ENCODE data around the gene ZCCHC2.

DNA sequence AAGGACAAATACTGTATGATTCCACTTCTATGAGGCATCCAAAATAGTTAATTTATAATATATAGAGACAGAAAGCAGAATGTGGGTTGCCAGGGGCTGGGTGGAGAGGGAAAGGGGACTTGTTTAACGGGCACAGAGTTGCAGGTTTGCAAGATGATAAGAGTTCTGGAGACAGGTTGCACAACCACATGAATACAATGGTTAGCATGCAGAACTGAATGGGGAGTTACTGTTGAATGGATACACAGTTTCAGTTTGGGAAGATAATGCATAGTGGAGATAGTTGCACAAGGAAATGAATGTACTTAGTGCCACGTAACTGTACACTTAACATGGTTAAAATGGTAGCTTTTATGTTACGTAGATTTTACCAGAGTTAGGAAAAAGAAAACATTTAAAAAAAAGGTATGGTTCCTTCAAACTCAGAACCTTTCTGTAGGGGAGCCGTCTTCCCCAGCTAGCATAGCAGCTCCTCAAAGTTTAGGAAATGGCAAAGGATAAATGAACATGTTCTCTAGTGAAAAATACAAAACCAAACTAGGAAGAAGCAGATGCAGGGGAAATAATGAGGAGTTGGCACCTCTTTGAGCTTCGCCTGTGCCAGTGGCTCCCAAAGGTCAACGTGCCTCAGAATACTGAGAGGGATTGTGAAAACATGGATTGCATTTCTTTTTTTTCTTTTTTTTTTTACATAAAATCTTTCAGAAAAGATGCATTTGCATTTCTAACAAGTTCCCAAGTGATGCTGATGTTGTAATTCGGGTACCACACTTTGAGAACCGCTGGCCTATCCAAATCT is 95.2 kb downstream of the ZCCHC2 start:
- TF ChIP-seq, protein P1, sequence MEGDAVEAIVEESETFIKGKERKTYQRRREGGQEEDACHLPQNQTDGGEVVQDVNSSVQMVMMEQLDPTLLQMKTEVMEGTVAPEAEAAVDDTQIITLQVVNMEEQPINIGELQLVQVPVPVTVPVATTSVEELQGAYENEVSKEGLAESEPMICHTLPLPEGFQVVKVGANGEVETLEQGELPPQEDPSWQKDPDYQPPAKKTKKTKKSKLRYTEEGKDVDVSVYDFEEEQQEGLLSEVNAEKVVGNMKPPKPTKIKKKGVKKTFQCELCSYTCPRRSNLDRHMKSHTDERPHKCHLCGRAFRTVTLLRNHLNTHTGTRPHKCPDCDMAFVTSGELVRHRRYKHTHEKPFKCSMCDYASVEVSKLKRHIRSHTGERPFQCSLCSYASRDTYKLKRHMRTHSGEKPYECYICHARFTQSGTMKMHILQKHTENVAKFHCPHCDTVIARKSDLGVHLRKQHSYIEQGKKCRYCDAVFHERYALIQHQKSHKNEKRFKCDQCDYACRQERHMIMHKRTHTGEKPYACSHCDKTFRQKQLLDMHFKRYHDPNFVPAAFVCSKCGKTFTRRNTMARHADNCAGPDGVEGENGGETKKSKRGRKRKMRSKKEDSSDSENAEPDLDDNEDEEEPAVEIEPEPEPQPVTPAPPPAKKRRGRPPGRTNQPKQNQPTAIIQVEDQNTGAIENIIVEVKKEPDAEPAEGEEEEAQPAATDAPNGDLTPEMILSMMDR (IDR thresholded peaks at IDR 0.05; ENCODE audit: insufficient read depth, low read length, poor library complexity, severe bottlenecking) = no peak
- no peak for TF ChIP-seq EZH2phosphoT487 (conservative IDR thresholded peaks at IDR 0.05; ENCODE audit: low read length)

Data from SU-DHL-6 (cell line).